ENCODE results near the gene ATF6B. TPM values are rescaled to one million over a fixed set of nuclear protein-coding genes. Genes with fewer than 3 reads are reported as not detected.

The ATF6B gene
- total and polyA plus RNA-seq, 2 of the 8 experiments (the other 6 are each of a cell fraction or from before 2014, with no cell fraction given): 38.1 to 42.2 TPM

DNA sequence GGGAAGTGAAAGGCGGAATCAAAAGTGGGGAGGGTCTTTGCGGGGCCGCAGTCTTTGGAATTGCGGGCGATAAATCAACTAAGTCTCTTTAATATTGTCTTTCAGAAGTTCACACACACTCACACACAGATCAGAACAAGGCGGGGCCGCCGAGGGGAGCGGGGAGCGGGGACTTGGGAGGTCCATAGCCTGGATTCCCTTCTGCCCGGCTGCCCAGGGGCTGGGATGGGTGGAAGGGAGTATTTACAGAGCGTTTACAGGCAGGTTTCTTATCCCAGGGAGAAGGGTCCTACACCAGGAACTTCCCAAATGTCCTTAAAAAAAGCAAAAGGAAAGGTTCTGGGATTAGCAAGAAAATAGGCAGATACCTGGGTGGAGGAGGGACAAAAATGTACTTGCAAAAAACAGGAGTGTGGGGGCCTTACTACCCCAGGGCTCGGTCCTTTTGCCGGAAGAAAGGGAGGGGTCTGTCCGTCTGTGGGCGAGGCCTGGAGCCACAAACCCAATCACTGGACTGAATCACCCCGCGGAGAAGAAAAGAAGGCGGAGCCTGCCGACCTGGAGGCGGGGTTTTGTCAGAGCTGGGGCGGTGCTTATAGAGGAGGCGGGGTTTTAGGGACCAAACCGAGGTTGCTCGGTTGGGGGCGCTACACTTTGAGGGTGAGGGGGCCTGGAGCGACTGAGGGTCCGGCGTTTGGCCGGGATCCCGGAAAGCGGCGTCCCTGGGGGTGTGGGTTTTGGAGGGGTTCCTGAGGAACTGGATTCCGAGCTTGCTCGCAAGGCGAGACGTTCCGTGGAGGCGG, 20.4 kb upstream of the ATF6B start (continued):
- peak; percentile 46 for TF ChIP-seq KDM4A (IDR thresholded peaks at IDR 0.05; ENCODE audit: low read depth, low read length, severe bottlenecking)
- TF ChIP-seq ASH2L (IDR thresholded peaks at IDR 0.05; ENCODE audit: low read length): peak; percentile 47
- no peak for TF ChIP-seq GABPA (IDR thresholded peaks at IDR 0.05; ENCODE audit: borderline replicate concordance, insufficient read depth, low read length)
- 0 out of 2 replicates have a peak, but pooled peaks have one; percentile 4 for TF ChIP-seq JUND (IDR thresholded peaks at IDR 0.05; ENCODE audit: low read length)
- no peak for TF ChIP-seq HDAC2 (IDR thresholded peaks at IDR 0.05; ENCODE audit: borderline replicate concordance in 1 of 2, low read depth in 2 of 2, low read length in 2 of 2)
- peak; percentile 63; the same call in 1 of the 2 replicates for TF ChIP-seq SP4 (IDR thresholded peaks at IDR 0.05; ENCODE audit: low read length)
- no peak for TF ChIP-seq FOSL1 (IDR thresholded peaks at IDR 0.05; ENCODE audit: insufficient read depth, low read depth, low read length)
- TF ChIP-seq RNF2 (IDR thresholded peaks at IDR 0.05; ENCODE audit: borderline replicate concordance, low read depth, low read length, missing control alignments, poor library complexity, severe bottlenecking): no peak
- TF ChIP-seq CBX5 (IDR thresholded peaks at IDR 0.05; ENCODE audit: low read depth, low read length): no peak
- peak; percentile 4; the same call in 1 of the 2 replicates for TF ChIP-seq SP1 (IDR thresholded peaks at IDR 0.05; ENCODE audit: low read depth, low read length)
- TF ChIP-seq TAF1 (IDR thresholded peaks at IDR 0.05; ENCODE audit: low read depth, low read length): peak; percentile 69; the same call in 1 of the 2 replicates

Measured in H1 (cell line).